Duodenal mucosa (tissue), 2 donors: ENCODE measurements around the gene HRH3.

Experiments
- H3K27ac ChIP-seq: one replicate; pipeline ENCODE4 v1.7.0; 2013; ENCODE audit warnings: low read depth, low read length
- H3K27me3 ChIP-seq, 2 donors: one replicate each; pipeline ENCODE4 v1.7.0; 2013; ENCODE audit warnings: low read length in 2 of 2, control low read depth in 1 of 2; ENCODE audit not compliant: insufficient read depth in 2 of 2, control insufficient read depth in 1 of 2
- H3K36me3 ChIP-seq, 2 donors: one replicate each; pipeline ENCODE4 v1.7.0; 2013; ENCODE audit warnings: low read length in 2 of 2, control low read depth in 1 of 2; ENCODE audit not compliant: insufficient read depth in 2 of 2, control insufficient read depth in 1 of 2
- H3K4me1 ChIP-seq, 2 donors: one replicate each; pipeline ENCODE4 v1.7.0; 2013; ENCODE audit warnings: low read length in 2 of 2, control low read depth in 1 of 2; ENCODE audit not compliant: insufficient read depth in 2 of 2, control insufficient read depth in 1 of 2
- H3K4me3 ChIP-seq, 2 donors: one replicate each; pipeline ENCODE4 v1.7.0; 2013; ENCODE audit warnings: low read length in 2 of 2, low read depth in 1 of 2
- H3K9ac ChIP-seq, 2 donors: one replicate each; pipeline ENCODE4 v1.7.0; 2013; ENCODE audit warnings: low read length in 2 of 2, low read depth in 1 of 2
- H3K9me3 ChIP-seq, 2 donors: one replicate each; pipeline ENCODE4 v1.7.0; 2013; ENCODE audit warnings: low read length in 2 of 2, control low read depth in 1 of 2; ENCODE audit not compliant: control insufficient read depth in 1 of 2

HRH3 gene

DNA sequence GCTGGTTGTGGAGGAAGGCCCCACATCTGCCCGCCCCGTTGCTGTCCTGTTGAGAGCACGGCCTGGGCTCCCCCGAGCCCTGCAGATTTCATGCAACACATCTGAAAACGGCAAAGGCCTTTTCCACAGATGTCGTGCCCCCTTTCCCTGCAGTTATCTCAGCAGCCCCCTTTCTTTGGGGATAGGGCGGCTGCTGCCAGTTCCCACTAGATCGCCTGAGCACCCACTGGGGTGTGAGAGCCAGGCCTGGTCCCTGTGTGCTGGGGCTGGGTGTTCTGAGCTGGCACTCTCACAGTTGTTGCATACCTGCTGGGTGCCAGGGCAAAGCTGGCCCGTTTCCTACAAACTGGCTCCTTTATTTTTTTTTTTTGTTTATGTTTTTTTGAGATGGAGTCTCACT is 49.5 kb downstream of the HRH3 start:
- Histone ChIP-seq H3K9ac (no peak overlapping the region), H3K36me3 (peaks cover 13 to 39% of the 10 kb centered on the region in 2 donors), H3K27me3 (no peaks in the 10 kb centered on the region), H3K27ac (no peak overlapping the region), H3K4me3 (no peak overlapping the region), H3K4me1 (no peaks in the 10 kb centered on the region), H3K9me3 (no peaks in the 10 kb centered on the region)

DNA sequence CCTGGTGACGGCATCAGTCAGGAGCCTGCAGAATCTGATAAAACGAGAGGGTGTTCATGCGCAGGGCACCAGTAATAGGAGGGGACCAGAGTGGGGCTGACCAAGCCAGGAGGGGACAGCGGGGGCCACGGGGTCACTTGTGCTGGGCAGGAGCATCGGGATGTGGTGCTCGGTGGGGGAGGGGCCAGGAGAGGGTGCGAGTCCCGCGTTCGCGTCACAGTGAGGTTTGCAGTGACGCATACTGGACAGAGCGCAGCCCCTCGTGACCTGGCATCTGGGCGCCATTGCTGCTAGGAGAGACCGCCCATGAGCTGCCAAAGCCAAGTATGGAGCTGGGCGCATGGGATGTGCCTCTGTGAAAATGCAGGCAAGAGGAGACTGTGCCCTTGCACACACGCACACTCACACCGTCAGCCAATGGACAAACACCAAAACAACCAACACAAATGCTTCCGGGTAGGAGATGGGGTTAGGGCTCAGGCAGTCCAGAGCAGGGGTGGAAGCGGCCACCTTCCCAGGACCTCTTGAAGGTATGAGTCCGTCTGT is 51.1 kb downstream of the HRH3 start:
- Histone ChIP-seq H3K9me3 (no peaks in the 10 kb centered on the region), H3K36me3 (peaks cover 16 to 44% of the 10 kb centered on the region in 2 donors), H3K4me1 (no peaks in the 10 kb centered on the region), H3K9ac (no peak overlapping the region), H3K4me3 (no peak overlapping the region), H3K27me3 (no peaks in the 10 kb centered on the region), H3K27ac (no peak overlapping the region)

DNA sequence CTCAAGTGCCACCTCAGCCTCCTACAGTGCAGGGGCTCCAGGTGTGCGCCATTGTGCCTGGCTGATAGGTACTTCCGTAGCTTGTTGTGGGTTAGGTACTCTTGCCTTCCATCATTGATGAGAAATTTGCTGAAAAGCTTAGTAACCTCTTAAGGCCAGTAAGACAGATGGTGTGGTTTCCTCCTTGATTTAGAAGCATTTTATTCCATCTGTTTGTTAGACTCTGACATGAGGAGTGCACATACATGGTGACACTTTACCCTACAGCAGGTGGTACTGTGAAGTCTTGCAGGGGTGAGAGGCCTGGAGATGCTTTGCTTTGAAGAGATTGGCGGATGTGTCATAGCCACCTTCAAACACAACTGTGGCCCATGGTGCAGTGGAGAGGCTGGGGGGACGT is 52.0 kb downstream of the HRH3 start:
- Histone ChIP-seq H3K9me3 (no peaks in the 10 kb centered on the region), H3K9ac (no peak overlapping the region), H3K36me3 (peaks cover 16 to 52% of the 10 kb centered on the region in 2 donors), H3K27me3 (no peaks in the 10 kb centered on the region), H3K4me3 (no peak overlapping the region), H3K27ac (no peak overlapping the region), H3K4me1 (no peaks in the 10 kb centered on the region)

DNA sequence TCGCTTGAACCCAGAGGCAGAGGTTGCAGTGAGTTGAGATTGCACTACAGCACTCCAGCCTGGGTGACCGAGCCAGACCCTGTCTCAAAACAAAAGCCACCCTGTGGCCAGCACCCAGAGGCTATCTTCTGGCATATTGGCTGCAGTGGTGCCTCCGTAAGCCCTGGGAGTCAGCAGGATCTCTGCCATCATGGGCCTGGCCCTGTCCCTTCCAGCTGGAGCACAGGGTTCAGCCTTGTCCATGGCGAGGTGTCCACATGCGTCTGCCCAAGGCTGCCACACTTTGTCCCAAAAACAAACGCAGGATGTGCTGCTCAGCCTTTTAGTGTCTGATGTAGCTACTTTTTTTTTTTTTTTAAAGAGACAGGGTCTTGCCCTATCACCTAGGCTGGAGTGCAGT is 52.6 kb downstream of the HRH3 start:
- H3K36me3 ChIP-seq = peaks cover 16 to 58% of the 10 kb centered on the region in 2 donors
- H3K27ac ChIP-seq = no peak overlapping the region
- no peaks in the 10 kb centered on the region for H3K9me3 ChIP-seq
- H3K4me3 ChIP-seq = no peak overlapping the region
- H3K9ac ChIP-seq = no peak overlapping the region
- no peaks in the 10 kb centered on the region for H3K27me3 ChIP-seq
- H3K4me1 ChIP-seq = no peaks in the 10 kb centered on the region

DNA sequence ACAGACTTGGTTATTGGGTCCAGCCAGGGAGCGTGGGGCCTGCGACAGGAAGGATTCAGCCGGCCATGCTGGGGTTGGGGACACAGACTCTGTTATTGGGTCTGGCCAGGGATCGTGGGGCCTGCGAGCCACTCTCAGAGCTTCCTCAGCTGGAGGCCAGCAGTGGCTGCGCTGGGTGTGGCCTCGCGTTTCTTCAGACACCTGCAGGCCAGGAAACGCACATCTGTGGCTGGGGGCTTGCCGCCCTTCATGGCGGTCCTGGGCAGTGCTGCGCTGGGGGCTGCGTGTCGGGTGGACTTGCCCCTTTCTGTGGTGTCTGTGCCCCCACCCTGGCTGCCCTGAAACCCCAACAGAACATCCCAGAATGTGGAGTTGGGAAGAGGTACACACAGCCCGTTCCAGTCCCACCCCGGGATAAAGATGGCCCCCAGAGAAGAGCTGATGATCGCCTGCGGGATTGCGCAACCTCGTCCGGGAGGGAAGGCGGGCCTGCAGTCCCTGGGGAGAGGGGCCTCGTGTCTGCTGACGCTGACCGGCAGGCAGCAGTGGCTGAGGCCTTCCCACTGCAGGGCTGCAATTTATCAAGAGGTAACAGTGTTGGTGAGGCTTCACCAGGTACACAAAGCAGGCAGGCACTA is 54.2 kb downstream of the HRH3 start:
- Histone ChIP-seq H3K27ac (no peak overlapping the region), H3K27me3 (no peaks in the 10 kb centered on the region), H3K4me1 (no peaks in the 10 kb centered on the region), H3K4me3 (no peak overlapping the region), H3K36me3 (peaks cover 18 to 70% of the 10 kb centered on the region in 2 donors), H3K9ac (no peak overlapping the region), H3K9me3 (no peaks in the 10 kb centered on the region)
